Testis (tissue), 3 donors: ENCODE data around the gene WNK2. TPM values are rescaled to one million over a fixed set of nuclear protein-coding genes. Genes with fewer than 3 reads are reported as not detected.

ENCODE experiments used
- DNase-seq: peaks from one replicate; pipeline ENCODE4 v3.0.0-alpha.2; 2019
- H3K27ac ChIP-seq, 2 donors: fragments of 200-600 bp; sonication (generic); one replicate each; pipeline ENCODE4 v1.5.1; 2019
- H3K27me3 ChIP-seq: fragments of 200-600 bp; sonication (generic); one replicate; pipeline ENCODE4 v1.5.1; 2019
- H3K36me3 ChIP-seq: fragments of 200-600 bp; sonication (generic); one replicate; pipeline ENCODE4 v1.5.1; 2017; ENCODE audit warnings: low read depth; ENCODE audit errors: missing control alignments
- H3K4me1 ChIP-seq: fragments of 200-600 bp; sonication (generic); one replicate; pipeline ENCODE4 v1.5.1; 2019
- H3K4me3 ChIP-seq, 2 donors: fragments of 200-600 bp; sonication (generic); one replicate each; pipeline ENCODE4 v1.5.1; 2017 to 2019
- H3K9me3 ChIP-seq: fragments of 200-600 bp; sonication (generic); one replicate; pipeline ENCODE4 v1.5.1; 2017
- POLR2A ChIP-seq: fragments of 450-650 bp; IDR thresholded peaks from one replicate; pipeline ENCODE4 v1.6.1; 2017; ENCODE audit warnings: antibody characterized with exemption, mild to moderate bottlenecking, moderate library complexity
- WGBS, 2 donors: methylation state at CpG; one replicate each; pipeline ENCODE4 v1.1.5; 2018; 5-methylcytosine and 5-hydroxymethylcytosine counted together
- intact Hi-C: fragments of 100-400 bp; cut with DNase I; formaldehyde crosslinking; loops from one replicate; pipeline ENCODE4 v1.15.1; 2023; ENCODE audit warnings: low total_unique reads
- polyA plus RNA-seq: library from polyadenylated mRNA; stranded (reverse); fragments of 350-450 nt; fragmentation: Illumina TruSeq; extraction: RNeasy Lipid Tissue Mini Kit (QIAGEN cat#74804); gene quantifications from one replicate; pipeline ENCODE4 v1.2.3, GENCODE V29; 2014; ENCODE audit warnings: low read depth, low replicate concordance; ENCODE audit not compliant: insufficient read depth
- total RNA-seq, 2 donors: library from RNA; depleted of rRNA; stranded (reverse); fragments of >200 nt; gene quantifications; one replicate each; pipeline ENCODE4 v1.2.3, GENCODE V29; 2016
- TF ChIP-seq, protein P1 (sequence below), 3 experiments: fragments of 450-650 bp in 2 of 3; fragments of 200-600 bp in 1 of 3; sonication (generic) in 1 of 3; IDR thresholded peaks; one replicate each; pipeline ENCODE4 v1.5.1; 2016 to 2019; ENCODE audit warnings: antibody characterized with exemption in 3 of 3, mild to moderate bottlenecking in 2 of 3, moderate library complexity in 1 of 3

Gene WNK2
- total and polyA plus RNA-seq, 3 donors from 2014 or later, result 29.0 to 91.1 (median 50.5) TPM

GRCh38 chr9:93245437-93245970, 61.6 kb downstream of the WNK2 start:
- Histone ChIP-seq H3K4me1 (no peaks in the 10 kb centered on the region), H3K27ac (no peak overlapping the region), H3K36me3 (no peaks in the 10 kb centered on the region), H3K4me3 (no peak overlapping the region), H3K9me3 (no peaks in the 10 kb centered on the region), H3K27me3 (no peaks in the 10 kb centered on the region)
- 89 to 90% methylated on average over 5 of the region's 5 CpGs for WGBS, 2 donors
- intact Hi-C loops, result no loop called here
- TF ChIP-seq, protein P1, sequence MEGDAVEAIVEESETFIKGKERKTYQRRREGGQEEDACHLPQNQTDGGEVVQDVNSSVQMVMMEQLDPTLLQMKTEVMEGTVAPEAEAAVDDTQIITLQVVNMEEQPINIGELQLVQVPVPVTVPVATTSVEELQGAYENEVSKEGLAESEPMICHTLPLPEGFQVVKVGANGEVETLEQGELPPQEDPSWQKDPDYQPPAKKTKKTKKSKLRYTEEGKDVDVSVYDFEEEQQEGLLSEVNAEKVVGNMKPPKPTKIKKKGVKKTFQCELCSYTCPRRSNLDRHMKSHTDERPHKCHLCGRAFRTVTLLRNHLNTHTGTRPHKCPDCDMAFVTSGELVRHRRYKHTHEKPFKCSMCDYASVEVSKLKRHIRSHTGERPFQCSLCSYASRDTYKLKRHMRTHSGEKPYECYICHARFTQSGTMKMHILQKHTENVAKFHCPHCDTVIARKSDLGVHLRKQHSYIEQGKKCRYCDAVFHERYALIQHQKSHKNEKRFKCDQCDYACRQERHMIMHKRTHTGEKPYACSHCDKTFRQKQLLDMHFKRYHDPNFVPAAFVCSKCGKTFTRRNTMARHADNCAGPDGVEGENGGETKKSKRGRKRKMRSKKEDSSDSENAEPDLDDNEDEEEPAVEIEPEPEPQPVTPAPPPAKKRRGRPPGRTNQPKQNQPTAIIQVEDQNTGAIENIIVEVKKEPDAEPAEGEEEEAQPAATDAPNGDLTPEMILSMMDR (IDR thresholded peaks at IDR 0.05), result no peak
- TF ChIP-seq POLR2A, result no peak
- DNase-seq, result no peak

- Histone ChIP-seq H3K4me1 (no peaks in the 10 kb centered on the region), H3K4me3 (no peak overlapping the region), H3K27ac (no peak overlapping the region), H3K36me3 (no peaks in the 10 kb centered on the region), H3K9me3 (no peaks in the 10 kb centered on the region), H3K27me3 (no peaks in the 10 kb centered on the region)
- no peak for DNase-seq
- WGBS, 2 donors, result 96 to 99% methylated on average over 14 of the region's 14 CpGs
- intact Hi-C loops, result no loop called here
- TF ChIP-seq POLR2A, result no peak
- TF ChIP-seq, protein P1 (IDR thresholded peaks at IDR 0.05), result no peak
Observed at GRCh38 chr9:93246111-93246510, 62.2 kb downstream of the WNK2 start.

- H3K4me1 ChIP-seq, result no peaks in the 10 kb centered on the region
- no peak for DNase-seq
- TF ChIP-seq POLR2A, result no peak
- TF ChIP-seq, protein P1 (IDR thresholded peaks at IDR 0.05), result no peak
- H3K9me3 ChIP-seq, result no peaks in the 10 kb centered on the region
- intact Hi-C loops, result no loop called here
- WGBS, 2 donors, result 87 to 96% methylated on average over 7 of the region's 7 CpGs
- no peak overlapping the region for H3K4me3 ChIP-seq
- H3K27ac ChIP-seq, result no peak overlapping the region
- H3K27me3 ChIP-seq, result no peaks in the 10 kb centered on the region
- H3K36me3 ChIP-seq, result no peaks in the 10 kb centered on the region
Observed at GRCh38 chr9:93246526-93246925, 62.6 kb downstream of the WNK2 start.

GRCh38 chr9:93247099-93247865, 63.3 kb downstream of the WNK2 start:
- Histone ChIP-seq H3K36me3 (no peaks in the 10 kb centered on the region), H3K4me1 (no peaks in the 10 kb centered on the region), H3K9me3 (no peaks in the 10 kb centered on the region), H3K27ac (no peak overlapping the region), H3K27me3 (no peaks in the 10 kb centered on the region), H3K4me3 (no peak overlapping the region)
- 91 to 95% methylated on average over 27 to 36 of the region's 36 CpGs for WGBS, 2 donors
- TF ChIP-seq, protein P1 (IDR thresholded peaks at IDR 0.05), result no peak
- no peak for TF ChIP-seq POLR2A
- DNase-seq, result no peak
- intact Hi-C loops, result no loop called here

- no peak overlapping the region for H3K27ac ChIP-seq
- no peaks in the 10 kb centered on the region for H3K9me3 ChIP-seq
- intact Hi-C loops, result no loop called here
- TF ChIP-seq, protein P1 (IDR thresholded peaks at IDR 0.05), result no peak
- TF ChIP-seq POLR2A, result no peak
- H3K4me3 ChIP-seq, result no peak overlapping the region
- 97% methylated on average over 6 to 8 of the region's 9 CpGs for WGBS, 2 donors
- no peaks in the 10 kb centered on the region for H3K4me1 ChIP-seq
- DNase-seq, result no peak
- H3K36me3 ChIP-seq, result no peaks in the 10 kb centered on the region
- no peaks in the 10 kb centered on the region for H3K27me3 ChIP-seq
Observed at GRCh38 chr9:93247892-93248291, 64.0 kb downstream of the WNK2 start.
